Suprapubic skin (tissue), 3 donors: ENCODE measurements around the gene ATN1.

Source experiments
- EP300 ChIP-seq: sonication (generic); formaldehyde crosslinking; IDR thresholded peaks from one replicate; pipeline ENCODE4 v1.6.1; 2017; ENCODE audit warnings: antibody characterized with exemption
- POLR2A ChIP-seq, 2 donors: fragments of 450-650 bp; IDR thresholded peaks; one replicate each; pipeline ENCODE4 v1.6.1; 2017; ENCODE audit warnings: antibody characterized with exemption in 2 of 2, mild to moderate bottlenecking in 2 of 2, moderate library complexity in 2 of 2
- TF ChIP-seq, protein P1 (sequence below), 2 donors: fragments of 200-600 bp in 1 of 2; fragments of 450-650 bp in 1 of 2; sonication (generic) in 1 of 2; IDR thresholded peaks; one replicate each; pipeline ENCODE4 v1.5.1; 2016 to 2019; ENCODE audit warnings: antibody characterized with exemption in 2 of 2, mild to moderate bottlenecking in 1 of 2, moderate library complexity in 1 of 2

- TF ChIP-seq POLR2A (IDR thresholded peaks at IDR 0.05) (no peak), EP300 (no peak)
- TF ChIP-seq, protein P1, sequence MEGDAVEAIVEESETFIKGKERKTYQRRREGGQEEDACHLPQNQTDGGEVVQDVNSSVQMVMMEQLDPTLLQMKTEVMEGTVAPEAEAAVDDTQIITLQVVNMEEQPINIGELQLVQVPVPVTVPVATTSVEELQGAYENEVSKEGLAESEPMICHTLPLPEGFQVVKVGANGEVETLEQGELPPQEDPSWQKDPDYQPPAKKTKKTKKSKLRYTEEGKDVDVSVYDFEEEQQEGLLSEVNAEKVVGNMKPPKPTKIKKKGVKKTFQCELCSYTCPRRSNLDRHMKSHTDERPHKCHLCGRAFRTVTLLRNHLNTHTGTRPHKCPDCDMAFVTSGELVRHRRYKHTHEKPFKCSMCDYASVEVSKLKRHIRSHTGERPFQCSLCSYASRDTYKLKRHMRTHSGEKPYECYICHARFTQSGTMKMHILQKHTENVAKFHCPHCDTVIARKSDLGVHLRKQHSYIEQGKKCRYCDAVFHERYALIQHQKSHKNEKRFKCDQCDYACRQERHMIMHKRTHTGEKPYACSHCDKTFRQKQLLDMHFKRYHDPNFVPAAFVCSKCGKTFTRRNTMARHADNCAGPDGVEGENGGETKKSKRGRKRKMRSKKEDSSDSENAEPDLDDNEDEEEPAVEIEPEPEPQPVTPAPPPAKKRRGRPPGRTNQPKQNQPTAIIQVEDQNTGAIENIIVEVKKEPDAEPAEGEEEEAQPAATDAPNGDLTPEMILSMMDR (IDR thresholded peaks at IDR 0.05): no peak
Observed at GRCh38 chr12:6952863-6953441, 25.2 kb downstream of the ATN1 start.
